Adrenal gland (tissue), 12 donors: ENCODE data around the gene SERPINA1. TPM values are rescaled to one million over a fixed set of nuclear protein-coding genes. Genes with fewer than 3 reads are reported as not detected.
"Not testable (repeated sequence)": the region's sequence is repeated elsewhere in the genome, so short reads cannot be mapped to it uniquely, and the experiment has no call there.

Experiments used
- DNase-seq, 7 donors: peaks; one replicate each; pipeline ENCODE4 v3.0.0-alpha.2; 2019 to 2020
- H3K27ac ChIP-seq, 5 donors: fragments of 200-600 bp; sonication (generic) in 4 of 5; 1 replicate in 3 of 5; 2 replicates in 2 of 5; pipeline versions ENCODE4 v1.5.1 to v1.8.0; 2016 to 2020; ENCODE audit warnings: mild to moderate bottlenecking in 1 of 5
- H3K27me3 ChIP-seq: fragments of 200-600 bp; 2 replicates; pipeline ENCODE4 v1.8.0; 2021
- H3K36me3 ChIP-seq, 2 donors: fragments of 200-600 bp; replicated peaks in 1 of 2; 1 replicate in 1 of 2; 2 replicates in 1 of 2; pipeline versions ENCODE4 v1.5.1 to v1.8.0; 2018 to 2022
- H3K4me1 ChIP-seq, 2 donors: fragments of 200-600 bp; replicated peaks in 1 of 2; 1 replicate in 1 of 2; 2 replicates in 1 of 2; pipeline versions ENCODE4 v1.5.1 to v1.8.0; 2018 to 2021
- H3K4me3 ChIP-seq, 4 donors: fragments of 200-600 bp; sonication (generic) in 3 of 4; one replicate each; pipeline ENCODE4 v1.5.1; 2016 to 2018
- H3K9me3 ChIP-seq, 3 donors: fragments of 200-600 bp; sonication (generic) in 1 of 3; replicated peaks in 1 of 3; 1 replicate in 2 of 3; 2 replicates in 1 of 3; pipeline versions ENCODE4 v1.5.1 to v1.8.0; 2016 to 2021
- POLR2A ChIP-seq, 2 donors: fragments of 450-650 bp; IDR thresholded peaks; one replicate each; pipeline ENCODE4 v1.6.1; 2017; ENCODE audit warnings: antibody characterized with exemption in 2 of 2, mild to moderate bottlenecking in 2 of 2, moderate library complexity in 1 of 2
- WGBS, 4 donors: extraction: QIAGEN DNeasy Blood & Tissue Kit in 2 of 4; methylation state at CpG; one replicate each; pipeline versions ENCODE4 v1.1.5 to v1.1.7; 2013 to 2017; 5-methylcytosine and 5-hydroxymethylcytosine counted together
- intact Hi-C, 2 donors: fragments of 100-400 bp; cut with DNase I; formaldehyde crosslinking; loops; one replicate each; pipeline versions ENCODE4 v1.14.1 to v1.15.0; 2022 to 2023
- polyA plus RNA-seq, 3 donors: library from polyadenylated mRNA; stranded (reverse); fragments of 200-250 nt in 2 of 3; fragments of 350-450 nt in 1 of 3; fragmentation: Illumina TruSeq in 1 of 3; extraction: RNeasy Lipid Tissue Mini Kit (QIAGEN cat#74804) in 1 of 3; gene quantifications; one replicate each; pipeline ENCODE4 v1.2.3, GENCODE V29; 2013 to 2014
- total RNA-seq, 9 donors: library from RNA; depleted of rRNA in 4 of 9; stranded (reverse); fragments of >200 nt in 4 of 9; fragments of 120-200 nt in 1 of 9; fragmentation: NEBNext Ultra II Directional in 1 of 9; extraction: Animal tissue kit (Norgen Biotek cat#: 25700) in 1 of 9; gene quantifications; one replicate each; pipeline versions ENCODE4 v1.1.0 to v1.2.4, GENCODE V29; 2013 to 2023
- TF ChIP-seq, protein P1 (sequence below), 6 experiments: fragments of 450-650 bp in 4 of 6; fragments of 200-600 bp in 2 of 6; sonication (generic) in 1 of 6; IDR thresholded peaks; 1 replicate in 5 of 6; 2 replicates in 1 of 6; pipeline versions ENCODE4 v1.5.1 to v1.8.0; 2016 to 2021; ENCODE audit warnings: antibody characterized with exemption in 6 of 6, mild to moderate bottlenecking in 2 of 6, moderate library complexity in 1 of 6
- donor health status: healthy with polysubstance abuse.
- donor health status: Bipolar disorder and iron deficiency.
- donor health status: DM: yes; HTN: yes; CAD: no.
- donor health status: DM: no; HTN: no; CAD: no.
- donor health status: DM: no; HTN: no; CAD: no.
- donor health status: DM: yes; HTN: yes; CAD: no.

Gene SERPINA1
- total and polyA plus RNA-seq, 12 donors: 1.6 to 60.1 (median 13.9) TPM

DNA sequence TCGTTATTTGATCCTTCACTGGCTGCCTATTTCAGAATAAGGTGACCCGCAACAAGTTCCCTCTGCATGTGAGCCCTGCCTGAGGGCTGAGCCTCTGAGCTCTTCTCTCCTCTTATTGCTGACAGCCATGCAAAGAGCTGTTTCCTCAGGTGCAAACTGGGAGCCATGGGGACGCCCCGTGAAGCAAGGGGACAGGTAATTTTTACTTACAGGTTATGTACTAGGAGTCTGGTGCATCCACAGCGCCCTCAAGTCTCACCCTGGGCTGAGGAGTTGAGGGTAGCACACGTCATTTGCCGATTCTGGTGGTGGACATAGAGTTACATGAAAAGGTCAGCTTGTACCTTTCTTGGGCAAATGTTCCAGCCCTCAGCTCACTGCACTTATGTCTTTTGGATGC, 39.1 kb downstream of the SERPINA1 start:
- intact Hi-C loops: no loop called here
- Histone ChIP-seq H3K4me3 (no peak overlapping the region), H3K27ac (no peak overlapping the region), H3K4me1 (no peaks in the 10 kb centered on the region), H3K9me3 (no peaks in the 10 kb centered on the region), H3K36me3 (no peaks in the 10 kb centered on the region), H3K27me3 (no peaks in the 10 kb centered on the region)
- TF ChIP-seq, protein P1, sequence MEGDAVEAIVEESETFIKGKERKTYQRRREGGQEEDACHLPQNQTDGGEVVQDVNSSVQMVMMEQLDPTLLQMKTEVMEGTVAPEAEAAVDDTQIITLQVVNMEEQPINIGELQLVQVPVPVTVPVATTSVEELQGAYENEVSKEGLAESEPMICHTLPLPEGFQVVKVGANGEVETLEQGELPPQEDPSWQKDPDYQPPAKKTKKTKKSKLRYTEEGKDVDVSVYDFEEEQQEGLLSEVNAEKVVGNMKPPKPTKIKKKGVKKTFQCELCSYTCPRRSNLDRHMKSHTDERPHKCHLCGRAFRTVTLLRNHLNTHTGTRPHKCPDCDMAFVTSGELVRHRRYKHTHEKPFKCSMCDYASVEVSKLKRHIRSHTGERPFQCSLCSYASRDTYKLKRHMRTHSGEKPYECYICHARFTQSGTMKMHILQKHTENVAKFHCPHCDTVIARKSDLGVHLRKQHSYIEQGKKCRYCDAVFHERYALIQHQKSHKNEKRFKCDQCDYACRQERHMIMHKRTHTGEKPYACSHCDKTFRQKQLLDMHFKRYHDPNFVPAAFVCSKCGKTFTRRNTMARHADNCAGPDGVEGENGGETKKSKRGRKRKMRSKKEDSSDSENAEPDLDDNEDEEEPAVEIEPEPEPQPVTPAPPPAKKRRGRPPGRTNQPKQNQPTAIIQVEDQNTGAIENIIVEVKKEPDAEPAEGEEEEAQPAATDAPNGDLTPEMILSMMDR (IDR thresholded peaks at IDR 0.05): no peak
- TF ChIP-seq POLR2A (IDR thresholded peaks at IDR 0.05): no peak
- 74 to 80% (median 78%) methylated on average over 5 to 7 of the region's 7 CpGs for WGBS, 4 donors
- no peak for DNase-seq

DNA sequence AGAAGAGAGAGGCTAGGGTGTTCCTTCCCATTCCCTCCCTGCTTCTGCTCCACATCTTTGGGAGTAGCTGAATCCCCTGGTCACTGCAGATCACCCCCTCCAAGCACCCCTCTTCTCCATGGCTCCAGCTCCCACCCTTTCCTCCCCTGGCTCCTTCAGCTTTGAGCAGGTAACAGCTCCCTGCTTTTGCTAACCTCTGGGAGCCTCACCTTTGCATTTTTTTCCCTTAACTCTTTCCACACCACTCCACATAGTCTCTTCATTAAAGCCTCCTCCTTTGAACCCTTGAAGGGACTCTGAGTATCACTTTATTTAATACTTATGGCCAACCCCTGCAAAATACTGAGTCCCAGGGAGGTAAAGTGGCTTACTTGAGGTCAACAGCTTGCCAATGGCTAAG, 39.6 kb downstream of the SERPINA1 start:
- no peaks in the 10 kb centered on the region for H3K9me3 ChIP-seq

DNA sequence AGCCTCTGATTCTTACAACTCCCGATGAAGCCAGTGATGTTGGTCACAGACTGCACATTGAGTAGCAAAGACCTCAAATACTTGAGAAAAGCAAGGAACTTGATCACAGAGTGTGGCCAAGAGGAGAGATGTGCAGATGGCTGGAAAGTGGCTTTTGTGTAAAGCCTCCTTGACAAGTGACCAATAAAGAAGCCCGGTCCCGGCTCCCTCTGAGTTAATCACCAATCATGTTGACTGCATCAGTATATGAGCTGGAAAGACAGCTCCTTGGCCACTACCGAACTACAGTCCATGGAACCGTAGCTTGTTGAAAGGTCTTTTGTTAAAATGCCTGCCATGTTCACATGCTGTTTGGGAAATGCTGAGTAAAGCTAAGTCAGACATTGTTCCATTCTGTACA, 41.6 kb downstream of the SERPINA1 start:
- intact Hi-C loops: no loop called here
- 81 to 86% (median 82%) methylated on average over 5 of the region's 5 CpGs for WGBS, 4 donors
- TF ChIP-seq, protein P1 (IDR thresholded peaks at IDR 0.05): no peak
- no peak for TF ChIP-seq POLR2A (IDR thresholded peaks at IDR 0.05)
- Histone ChIP-seq H3K4me1 (no peaks in the 10 kb centered on the region), H3K36me3 (no peaks in the 10 kb centered on the region), H3K9me3 (no peaks in the 10 kb centered on the region), H3K27me3 (no peaks in the 10 kb centered on the region), H3K27ac (no peak overlapping the region), H3K4me3 (no peak overlapping the region)
- DNase-seq: no peak

More for the DNA sequence above, 39.6 kb downstream of the SERPINA1 start:
- DNase-seq: no peak
- Histone ChIP-seq H3K36me3 (no peaks in the 10 kb centered on the region), H3K27ac (no peak overlapping the region), H3K27me3 (no peaks in the 10 kb centered on the region), H3K4me3 (no peak overlapping the region), H3K4me1 (no peaks in the 10 kb centered on the region)
- TF ChIP-seq, protein P1 (IDR thresholded peaks at IDR 0.05): no peak
- intact Hi-C loops: no loop called here

DNA sequence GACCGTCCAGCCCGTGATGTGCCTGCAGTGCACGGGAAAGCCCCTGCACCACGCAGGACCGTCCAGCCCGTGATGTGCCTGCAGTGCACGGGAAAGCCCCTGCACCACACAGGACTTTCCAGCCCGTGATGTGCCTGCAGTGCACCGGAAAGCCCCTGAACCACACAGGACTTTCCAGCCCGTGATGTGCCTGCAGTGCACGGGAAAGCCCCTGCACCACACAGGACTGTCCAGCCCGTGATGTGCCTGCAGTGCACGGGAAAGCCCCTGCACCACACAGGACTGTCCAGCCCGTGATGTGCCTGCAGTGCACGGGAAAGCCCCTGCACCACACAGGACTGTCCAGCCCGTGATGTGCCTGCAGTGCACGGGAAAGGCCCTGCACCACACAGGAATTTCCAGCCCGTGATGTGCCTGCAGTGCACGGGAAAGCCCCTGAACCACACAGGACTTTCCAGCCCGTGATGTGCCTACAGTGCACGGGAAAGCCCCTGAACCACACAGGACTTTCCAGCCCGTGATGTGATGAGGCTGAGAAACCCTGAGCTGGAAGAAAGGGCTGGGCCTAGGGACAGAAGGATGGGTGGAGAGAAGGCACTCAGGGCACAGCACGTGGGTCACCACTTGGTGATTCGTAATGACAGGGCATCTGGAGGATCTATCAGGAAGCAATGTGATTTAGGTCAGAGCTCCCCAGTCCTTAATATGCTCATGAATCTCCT, 42.2 kb downstream of the SERPINA1 start:
- H3K27ac ChIP-seq, H3K27me3 ChIP-seq, H3K9me3 ChIP-seq, DNase-seq, H3K4me3 ChIP-seq, H3K4me1 ChIP-seq, H3K36me3 ChIP-seq, intact Hi-C loops: not testable (repeated sequence)
- 61 to 78% (median 75%) methylated on average over 9 to 23 of the region's 24 CpGs for WGBS, 4 donors
